Measurements from ENCODE around the gene TMEM259.

GRCh38 chr19:1004803-1005664, 15.9 kb downstream of the TMEM259 start:
- TF ChIP-seq CTCF (IDR thresholded peaks at IDR 0.05) (no peak), POLR2A (IDR thresholded peaks at IDR 0.05) (no peak)
